Neuronal stem cell (in vitro differentiated cells): Measurements from ENCODE around the gene CDK5.
A peak's percentile ranks its signal among the peaks of the same experiment; 100 is the strongest.

Source experiments
- DNase-seq: peaks from one replicate; pipeline ENCODE4 v3.0.0-alpha.2; 2013; ENCODE audit warnings: low spot score
- H2AFZ ChIP-seq: one replicate; pipeline ENCODE4 v1.6.1; 2013; ENCODE audit warnings: mild to moderate bottlenecking, low read length, inconsistent platforms
- H2AK5ac ChIP-seq: 2 replicates; pipeline ENCODE4 v1.6.1; 2013; ENCODE audit warnings: low read depth, mild to moderate bottlenecking, inconsistent platforms, low read length, moderate library complexity, mixed read lengths
- H2BK120ac ChIP-seq: 2 replicates; pipeline ENCODE4 v1.6.1; 2013; ENCODE audit warnings: low read depth, mild to moderate bottlenecking, inconsistent platforms, low read length, moderate library complexity, mixed read lengths
- H2BK12ac ChIP-seq: one replicate; pipeline ENCODE4 v1.6.1; 2013; ENCODE audit warnings: low read length, inconsistent platforms
- H2BK15ac ChIP-seq: 2 replicates; pipeline ENCODE4 v1.6.1; 2013; ENCODE audit warnings: mild to moderate bottlenecking, low read length, inconsistent platforms, mixed read lengths
- H2BK5ac ChIP-seq: one replicate; pipeline ENCODE4 v1.6.1; 2013; ENCODE audit warnings: inconsistent platforms, mild to moderate bottlenecking, low read length, moderate library complexity
- H3K14ac ChIP-seq: one replicate; pipeline ENCODE4 v1.6.1; 2013; ENCODE audit warnings: low read length, inconsistent platforms
- H3K18ac ChIP-seq: 2 replicates; pipeline ENCODE4 v1.6.1; 2013; ENCODE audit warnings: low read length, inconsistent platforms
- H3K23ac ChIP-seq: 2 replicates; pipeline ENCODE4 v1.6.1; 2013; ENCODE audit warnings: low read depth, mild to moderate bottlenecking, mixed read lengths, low read length, inconsistent platforms; ENCODE audit not compliant: poor library complexity
- H3K27ac ChIP-seq: replicated peaks from 3 replicates; pipeline ENCODE4 v1.5.1; 2013; ENCODE audit warnings: low read length, inconsistent platforms
- H3K27me3 ChIP-seq, 3 experiments: 2 replicates each; pipeline ENCODE4 v1.6.1; 2013; ENCODE audit warnings: low read length in 3 of 3, mild to moderate bottlenecking in 2 of 3, inconsistent platforms in 1 of 3, low read depth in 1 of 3, mixed read lengths in 1 of 3, moderate library complexity in 1 of 3; ENCODE audit not compliant: control insufficient read depth in 3 of 3, insufficient read depth in 3 of 3
- H3K36me3 ChIP-seq, 2 donors: replicated peaks in 1 of 2; 2 replicates each; pipeline ENCODE4 v1.6.1; 2013; ENCODE audit warnings: low read length in 2 of 2; ENCODE audit not compliant: control insufficient read depth in 2 of 2, insufficient read depth in 2 of 2
- H3K4ac ChIP-seq: 2 replicates; pipeline ENCODE4 v1.6.1; 2013; ENCODE audit warnings: inconsistent platforms, mild to moderate bottlenecking, low read length, moderate library complexity
- H3K4me1 ChIP-seq, 2 donors: 1 replicate in 1 of 2; 2 replicates in 1 of 2; pipeline ENCODE4 v1.6.1; 2013; ENCODE audit warnings: low read length in 2 of 2, low read depth in 1 of 2; ENCODE audit not compliant: control insufficient read depth in 2 of 2, insufficient read depth in 1 of 2
- H3K4me2 ChIP-seq: one replicate; pipeline ENCODE4 v1.6.1; 2013; ENCODE audit warnings: mild to moderate bottlenecking, low read length, inconsistent platforms; ENCODE audit not compliant: insufficient read depth, poor library complexity, severe bottlenecking
- H3K4me3 ChIP-seq, 2 donors: 2 replicates each; pipeline ENCODE4 v1.5.1; 2013; ENCODE audit warnings: low read length in 2 of 2, mild to moderate bottlenecking in 2 of 2, inconsistent platforms in 1 of 2, moderate library complexity in 1 of 2
- H3K79me1 ChIP-seq: one replicate; pipeline ENCODE4 v1.6.1; 2013; ENCODE audit warnings: low read depth, mild to moderate bottlenecking, inconsistent platforms, low read length, moderate library complexity
- H3K9ac ChIP-seq: one replicate; pipeline ENCODE4 v1.6.1; 2013; ENCODE audit warnings: mild to moderate bottlenecking, low read depth, low read length, inconsistent platforms; ENCODE audit not compliant: poor library complexity
- H3K9me3 ChIP-seq, 2 donors: replicated peaks in 1 of 2; 2 replicates each; pipeline versions ENCODE3 to v1.6.1; 2013; ENCODE audit warnings: low read length in 2 of 2, mild to moderate bottlenecking in 2 of 2, inconsistent platforms in 1 of 2, low read depth in 1 of 2, mixed read lengths in 1 of 2, moderate library complexity in 1 of 2; ENCODE audit not compliant: control insufficient read depth in 2 of 2, insufficient read depth in 1 of 2
- H4K8ac ChIP-seq: one replicate; pipeline ENCODE4 v1.6.1; 2013; ENCODE audit warnings: low read depth, mild to moderate bottlenecking, inconsistent platforms, low read length, moderate library complexity
- H4K91ac ChIP-seq: one replicate; pipeline ENCODE4 v1.6.1; 2013; ENCODE audit warnings: low read length, low read depth, mild to moderate bottlenecking, inconsistent platforms; ENCODE audit not compliant: poor library complexity
- WGBS, 2 donors: extraction: QIAGEN DNeasy Blood & Tissue Kit; methylation state at CpG; one replicate each; pipeline ENCODE4 v1.1.7; 2013; ENCODE audit warnings: missing lambda C conversion rate in 2 of 2, mixed read lengths in 1 of 2; ENCODE audit not compliant: insufficient read length in 2 of 2, insufficient replicate concordance in 1 of 2; ENCODE audit errors: extremely low coverage in 2 of 2; 5-methylcytosine and 5-hydroxymethylcytosine counted together

The CDK5 gene

GRCh38 chr7:151080522-151081169 lies 22.9 kb upstream of the CDK5 start, which contains the start of gene FASTK:
FASTK (minus strand) TSS chr7:151080809; CDS start chr7:151080766, 43 bp downstream.
- Histone ChIP-seq H3K36me3 (peaks cover 9 to 45% of the 10 kb centered on the region in 2 donors), H3K9me3 (peaks cover 0 to 3% of the 10 kb centered on the region in 2 donors), H3K79me1 (peaks cover 19% of the 10 kb centered on the region), H2AFZ (peak within 1 kb of the TSS; percentile 95), H4K8ac (peak within 1 kb of the TSS; percentile 92), H2BK12ac (peak within 1 kb of the TSS; percentile 54), H2BK120ac (peak within 1 kb of the TSS; percentile 76), H3K4me2 (peak within 1 kb of the TSS; percentile 96), H3K4ac (peak within 1 kb of the TSS; percentile 76), H3K18ac (peak within 1 kb of the TSS; percentile 98), H3K4me1 (peaks cover 32 to 35% of the 10 kb centered on the region in 2 donors), H2AK5ac (peak within 1 kb of the TSS; percentile 99), H3K27ac (peak within 1 kb of the TSS; percentile 61), H2BK5ac (peak within 1 kb of the TSS; percentile 87), H3K23ac (peak within 1 kb of the TSS; percentile 94), H3K27me3 (peaks cover 0 to 2% (median 0%) of the 10 kb centered on the region in 3 experiments), H4K91ac (peak within 1 kb of the TSS; percentile 97), H3K9ac (peak within 1 kb of the TSS; percentile 100), H3K14ac (peak within 1 kb of the TSS; percentile 89), H3K4me3 (peak within 1 kb of the TSS; percentile 89 to 99), H2BK15ac (peak within 1 kb of the TSS; percentile 97)
- peak; percentile 89 for DNase-seq
- no CpG with 5 or more reads among the region's 66 CpGs for WGBS, 2 donors

- Histone ChIP-seq H3K4ac (peak overlapping the region; percentile 76), H2BK12ac (peak overlapping the region; percentile 54), H3K27ac (peak overlapping the region; percentile 61), H3K4me2 (peak overlapping the region; percentile 96), H4K8ac (peak overlapping the region; percentile 92), H2BK120ac (peak overlapping the region; percentile 76), H4K91ac (peak overlapping the region; percentile 97), H3K36me3 (peaks cover 14 to 51% of the 10 kb centered on the region in 2 donors), H3K4me1 (peaks cover 28 to 32% of the 10 kb centered on the region in 2 donors), H3K27me3 (peaks cover 0 to 2% (median 0%) of the 10 kb centered on the region in 3 experiments), H3K23ac (peak overlapping the region; percentile 91), H3K4me3 (peak overlapping the region; percentile 89 to 99), H2BK15ac (peak overlapping the region; percentile 97), H2AFZ (peak overlapping the region; percentile 95), H3K9me3 (peaks cover 0 to 3% of the 10 kb centered on the region in 2 donors), H3K79me1 (peaks cover 19% of the 10 kb centered on the region), H3K9ac (peak overlapping the region; percentile 100), H3K14ac (peak overlapping the region; percentile 89), H2AK5ac (peak overlapping the region; percentile 99), H2BK5ac (peak overlapping the region; percentile 87), H3K18ac (peak overlapping the region; percentile 98)
- DNase-seq = no peak
- WGBS, 2 donors = no CpG with 5 or more reads among the region's 31 CpGs
Observed at GRCh38 chr7:151080067-151080521, 22.4 kb upstream of the CDK5 start.

GRCh38 chr7:151079199-151079910 lies 21.7 kb upstream of the CDK5 start:
- peaks cover 28 to 31% of the 10 kb centered on the region in 2 donors for H3K4me1 ChIP-seq
- H2BK120ac ChIP-seq = no peak overlapping the region
- H2BK12ac ChIP-seq = no peak overlapping the region
- peak overlapping the region; percentile 87 for H2BK5ac ChIP-seq
- DNase-seq = no peak
- H3K18ac ChIP-seq = no peak overlapping the region
- peaks cover 20 to 58% of the 10 kb centered on the region in 2 donors for H3K36me3 ChIP-seq
- peak overlapping the region; percentile 99 for H2AK5ac ChIP-seq
- H4K8ac ChIP-seq = peak overlapping the region; percentile 89
- H3K4me2 ChIP-seq = peak overlapping the region; percentile 96
- peaks cover 0 to 2% (median 0%) of the 10 kb centered on the region in 3 experiments for H3K27me3 ChIP-seq
- peaks cover 19% of the 10 kb centered on the region for H3K79me1 ChIP-seq
- H2BK15ac ChIP-seq = no peak overlapping the region
- peaks cover 0 to 3% of the 10 kb centered on the region in 2 donors for H3K9me3 ChIP-seq
- no peak overlapping the region for H3K14ac ChIP-seq
- no peak overlapping the region for H3K4ac ChIP-seq
- no peak overlapping the region for H3K27ac ChIP-seq
- H3K23ac ChIP-seq = peak overlapping the region; percentile 16
- H3K4me3 ChIP-seq = peak overlapping the region; percentile 89 to 99
- no CpG with 5 or more reads among the region's 27 CpGs for WGBS, 2 donors
- no peak overlapping the region for H4K91ac ChIP-seq
- no peak overlapping the region for H3K9ac ChIP-seq
- no peak overlapping the region for H2AFZ ChIP-seq
